GM20000 (cell line): ENCODE data around the gene SLC35F3.

ENCODE experiments used
- DNase-seq: peaks from one replicate; pipeline ENCODE4 v3.0.0; 2012; ENCODE audit warnings: low spot score
- TF ChIP-seq, protein P1 (sequence below): IDR thresholded peaks from 2 replicates; pipeline ENCODE4 v1.5.1; 2012; ENCODE audit warnings: mild to moderate bottlenecking, control low read depth; ENCODE audit errors: extremely low read depth, missing control alignments

The SLC35F3 gene

DNA sequence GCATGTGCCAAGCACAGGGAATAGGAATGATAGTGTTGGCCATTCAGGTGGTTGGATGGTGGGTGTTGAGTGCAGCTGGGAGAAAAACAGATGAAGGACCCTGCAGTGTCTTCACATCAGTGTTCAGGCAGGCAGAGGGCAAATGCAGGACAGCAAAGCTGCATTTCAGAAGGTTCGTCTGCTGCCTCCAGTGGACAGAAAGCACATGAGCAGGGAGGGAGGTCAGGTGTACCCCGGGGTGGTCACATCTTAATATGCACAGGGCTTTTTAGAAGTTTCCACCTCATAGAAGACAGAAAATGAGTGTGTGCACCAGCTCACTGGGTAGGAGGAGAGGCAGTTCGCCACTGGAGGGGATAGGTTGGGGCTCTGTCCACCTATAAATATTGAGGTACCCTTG is 184.9 kb downstream of the SLC35F3 start:
- TF ChIP-seq, protein P1, sequence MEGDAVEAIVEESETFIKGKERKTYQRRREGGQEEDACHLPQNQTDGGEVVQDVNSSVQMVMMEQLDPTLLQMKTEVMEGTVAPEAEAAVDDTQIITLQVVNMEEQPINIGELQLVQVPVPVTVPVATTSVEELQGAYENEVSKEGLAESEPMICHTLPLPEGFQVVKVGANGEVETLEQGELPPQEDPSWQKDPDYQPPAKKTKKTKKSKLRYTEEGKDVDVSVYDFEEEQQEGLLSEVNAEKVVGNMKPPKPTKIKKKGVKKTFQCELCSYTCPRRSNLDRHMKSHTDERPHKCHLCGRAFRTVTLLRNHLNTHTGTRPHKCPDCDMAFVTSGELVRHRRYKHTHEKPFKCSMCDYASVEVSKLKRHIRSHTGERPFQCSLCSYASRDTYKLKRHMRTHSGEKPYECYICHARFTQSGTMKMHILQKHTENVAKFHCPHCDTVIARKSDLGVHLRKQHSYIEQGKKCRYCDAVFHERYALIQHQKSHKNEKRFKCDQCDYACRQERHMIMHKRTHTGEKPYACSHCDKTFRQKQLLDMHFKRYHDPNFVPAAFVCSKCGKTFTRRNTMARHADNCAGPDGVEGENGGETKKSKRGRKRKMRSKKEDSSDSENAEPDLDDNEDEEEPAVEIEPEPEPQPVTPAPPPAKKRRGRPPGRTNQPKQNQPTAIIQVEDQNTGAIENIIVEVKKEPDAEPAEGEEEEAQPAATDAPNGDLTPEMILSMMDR, result no peak
- DNase-seq, result no peak

GRCh38 chr1:234090212-234091064 is 186.0 kb downstream of the SLC35F3 start:
- TF ChIP-seq, protein P1, result no peak
- DNase-seq, result no peak

DNA sequence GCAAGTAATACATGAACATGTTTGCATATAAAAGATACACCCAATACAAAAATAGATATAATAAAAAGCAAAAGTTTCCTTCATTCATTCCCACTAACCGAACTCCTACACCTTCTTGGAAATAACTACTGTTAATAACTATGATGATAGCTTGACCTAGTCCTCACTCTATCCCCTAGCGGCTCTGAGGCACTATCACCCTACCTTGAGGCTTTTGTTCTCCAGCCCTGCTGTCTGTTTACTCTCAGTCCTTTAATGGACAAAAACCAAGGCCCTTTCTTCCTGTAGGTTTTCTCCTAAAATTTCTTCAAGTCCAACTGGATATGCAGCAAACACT is 186.6 kb downstream of the SLC35F3 start:
- no peak for DNase-seq
- TF ChIP-seq, protein P1, result no peak

GRCh38 chr1:234091876-234092275 is 187.4 kb downstream of the SLC35F3 start:
- DNase-seq, result no peak
- TF ChIP-seq, protein P1, result no peak

GRCh38 chr1:234093107-234093506 is 188.6 kb downstream of the SLC35F3 start:
- no peak for DNase-seq
- TF ChIP-seq, protein P1, result no peak

- TF ChIP-seq, protein P1, result no peak
- no peak for DNase-seq
These were observed 189.3 kb downstream of the SLC35F3 start for GRCh38 chr1:234093741-234094140.

DNA sequence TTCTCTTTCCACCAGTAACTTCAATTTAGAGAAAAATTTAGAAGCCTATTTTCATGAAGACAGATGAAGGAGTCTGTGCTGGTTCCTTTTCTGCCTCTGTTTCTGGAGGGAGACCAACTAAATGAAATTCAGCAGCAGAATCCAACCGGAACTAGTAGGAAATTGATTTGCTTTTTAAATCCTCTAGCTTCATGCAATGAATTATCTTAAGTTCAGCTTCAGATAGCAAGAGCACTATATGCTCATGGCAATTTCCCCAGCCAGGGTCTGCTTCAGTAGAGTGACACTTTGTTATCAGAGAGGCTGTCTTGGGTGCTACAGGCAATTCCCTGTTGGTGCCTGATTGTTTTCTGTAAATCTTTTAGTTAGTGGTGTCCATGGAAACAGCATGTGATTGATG is 189.7 kb downstream of the SLC35F3 start:
- TF ChIP-seq, protein P1, result no peak
- DNase-seq, result no peak
